Measurements from ENCODE around the gene FHL2.

The FHL2 gene

GRCh38 chr2:105422801-105423200 lies 23.9 kb upstream of the FHL2 start:
- DNase-seq (ENCODE audit: low spot score), result no peak

GRCh38 chr2:105421053-105421452 lies 22.2 kb upstream of the FHL2 start:
- DNase-seq (ENCODE audit: low spot score), result no peak

GRCh38 chr2:105418522-105418921 lies 19.7 kb upstream of the FHL2 start:
- DNase-seq (ENCODE audit: low spot score), result no peak

- no peak for DNase-seq (ENCODE audit: low spot score)
Measured at GRCh38 chr2:105417857-105418436, 19.1 kb upstream of the FHL2 start.

- DNase-seq (ENCODE audit: low spot score), result no peak
Measured at GRCh38 chr2:105416156-105416555, 17.3 kb upstream of the FHL2 start.

GRCh38 chr2:105415007-105415406 lies 16.2 kb upstream of the FHL2 start:
- no peak for DNase-seq (ENCODE audit: low spot score)

- no peak for DNase-seq (ENCODE audit: low spot score)
Measured at GRCh38 chr2:105413206-105413605, 14.4 kb upstream of the FHL2 start.

- DNase-seq (ENCODE audit: low spot score), result no peak
Measured at GRCh38 chr2:105412584-105412983, 13.7 kb upstream of the FHL2 start.

GRCh38 chr2:105411720-105412407 lies 13.0 kb upstream of the FHL2 start:
- no peak for DNase-seq (ENCODE audit: low spot score)

GRCh38 chr2:105410554-105410953 lies 11.7 kb upstream of the FHL2 start:
- DNase-seq (ENCODE audit: low spot score), result no peak

- DNase-seq (ENCODE audit: low spot score), result no peak
Measured at GRCh38 chr2:105409717-105410116, 10.9 kb upstream of the FHL2 start.

GRCh38 chr2:105407946-105408743 lies 9.3 kb upstream of the FHL2 start:
- DNase-seq (ENCODE audit: low spot score), result no peak

GRCh38 chr2:105406221-105406620 lies 7.4 kb upstream of the FHL2 start:
- no peak for DNase-seq (ENCODE audit: low spot score)

- no peak for DNase-seq (ENCODE audit: low spot score)
Measured at GRCh38 chr2:105405291-105405690, 6.4 kb upstream of the FHL2 start.

GRCh38 chr2:105404736-105405135 lies 5.9 kb upstream of the FHL2 start:
- no peak for DNase-seq (ENCODE audit: low spot score)

- DNase-seq (ENCODE audit: low spot score), result peak; percentile 13
Measured at GRCh38 chr2:105403783-105404698, 5.2 kb upstream of the FHL2 start.

- no peak for DNase-seq (ENCODE audit: low spot score)
Measured at GRCh38 chr2:105403241-105403782, 4.5 kb upstream of the FHL2 start.

- DNase-seq (ENCODE audit: low spot score), result no peak
Measured at GRCh38 chr2:105402809-105403208, 4.0 kb upstream of the FHL2 start.

- DNase-seq (ENCODE audit: low spot score), result no peak
Measured at GRCh38 chr2:105401867-105402266, 3.0 kb upstream of the FHL2 start.

GRCh38 chr2:105400138-105400540 lies 1.3 kb upstream of the FHL2 start:
- DNase-seq (ENCODE audit: low spot score), result no peak

GRCh38 chr2:105399207-105399861 lies 483 bp upstream of the FHL2 start:
- DNase-seq (ENCODE audit: low spot score), result no peak

Measured in NAMALWA (cell line).